GM12892 (cell line): ENCODE data around the gene GRID1.

Source experiments
- POLR2A ChIP-seq: IDR thresholded peaks from 2 replicates; pipeline ENCODE4 v1.6.1; 2011; ENCODE audit warnings: low read depth, low read length, control low read depth
- POLR2AphosphoS5 ChIP-seq: IDR thresholded peaks from 2 replicates; pipeline ENCODE4 v1.6.1; 2011; ENCODE audit warnings: low read depth, low read length, control low read depth
- TAF1 ChIP-seq: IDR thresholded peaks from 2 replicates; pipeline ENCODE4 v1.6.1; 2011; ENCODE audit warnings: low read depth, mild to moderate bottlenecking, control low read depth, low read length, borderline replicate concordance

- TF ChIP-seq POLR2A (no peak), POLR2AphosphoS5 (no peak), TAF1 (no peak)
Observed at GRCh38 chr10:85761906-85762445, 604.6 kb downstream of the GRID1 start.
